DND-41 (cell line): Measurements from ENCODE around the gene EAPP.
"Not testable (repeated sequence)": the region's sequence is repeated elsewhere in the genome, so short reads cannot be mapped to it uniquely, and the experiment has no call there.

ENCODE experiments used
- ATAC-seq: fragments of 200-7000 bp; cut with Tn5 transposase; 3 replicates; pipeline ENCODE4 v1.9.1; 2021; ENCODE audit warnings: low read depth; ENCODE audit not compliant: insufficient read depth
- DNase-seq: peaks from one replicate; pipeline ENCODE4 v3.0.0-alpha.2; 2020
- H2AFZ ChIP-seq: 2 replicates; pipeline ENCODE4 v1.6.0; 2012; ENCODE audit warnings: low read depth, low read length
- H3K27ac ChIP-seq: 2 replicates; pipeline ENCODE4 v1.5.1; 2012; ENCODE audit warnings: low read length, inconsistent platforms
- H3K27me3 ChIP-seq: fragments of 200-600 bp; sonication (generic); 2 replicates; pipeline ENCODE4 v1.6.0; 2012; ENCODE audit warnings: low read length, mild to moderate bottlenecking, inconsistent platforms; ENCODE audit not compliant: insufficient read depth, poor library complexity
- H3K36me3 ChIP-seq: 2 replicates; pipeline ENCODE4 v1.5.1; 2012; ENCODE audit warnings: low read length, inconsistent platforms; ENCODE audit not compliant: insufficient read depth
- H3K4me1 ChIP-seq: 2 replicates; pipeline ENCODE4 v1.5.1; 2012; ENCODE audit warnings: mild to moderate bottlenecking, low read length; ENCODE audit not compliant: insufficient read depth
- H3K4me2 ChIP-seq: 2 replicates; pipeline ENCODE4 v1.6.0; 2012; ENCODE audit warnings: mild to moderate bottlenecking, moderate library complexity, low read length, inconsistent platforms; ENCODE audit not compliant: insufficient read depth
- H3K4me3 ChIP-seq, 2 experiments: fragments of 200-600 bp in 1 of 2; shearing (Covaris generic) in 1 of 2; 2 replicates each; pipeline ENCODE4 v1.5.1; 2012 to 2016; ENCODE audit warnings: inconsistent platforms in 2 of 2, low read length in 2 of 2, mild to moderate bottlenecking in 2 of 2, low read depth in 1 of 2, moderate library complexity in 1 of 2
- H3K79me2 ChIP-seq: 2 replicates; pipeline ENCODE4 v1.6.0; 2012; ENCODE audit warnings: low read length, inconsistent platforms; ENCODE audit not compliant: insufficient read depth
- H3K9ac ChIP-seq: 2 replicates; pipeline ENCODE4 v1.6.0; 2012; ENCODE audit warnings: low read depth, mild to moderate bottlenecking, inconsistent platforms, low read length, moderate library complexity
- H3K9me3 ChIP-seq: 2 replicates; pipeline ENCODE4 v1.5.1; 2012; ENCODE audit warnings: low read length, moderate library complexity, mild to moderate bottlenecking, inconsistent platforms; ENCODE audit not compliant: insufficient read depth, severe bottlenecking
- H4K20me1 ChIP-seq: 2 replicates; pipeline ENCODE4 v1.6.0; 2012; ENCODE audit warnings: low read length; ENCODE audit not compliant: insufficient read depth
- CTCF ChIP-seq: IDR thresholded peaks from 2 replicates; pipeline ENCODE4 v1.5.1; 2012; ENCODE audit warnings: borderline replicate concordance, low read length, moderate library complexity, mild to moderate bottlenecking; ENCODE audit not compliant: poor library complexity, severe bottlenecking; ENCODE audit errors: extremely low read depth
- EZH2 ChIP-seq: IDR thresholded peaks from 3 replicates; pipeline ENCODE4 v1.6.1; 2012; ENCODE audit warnings: borderline replicate concordance, low read depth, mild to moderate bottlenecking, moderate library complexity, low read length, inconsistent platforms; ENCODE audit not compliant: severe bottlenecking

Gene EAPP

GRCh38 chr14:34540181-34541059 lies 919 bp upstream of the EAPP start:
- peak overlapping the region; percentile 67 to 72; a peak in 3 of 4 replicates for H3K4me3 ChIP-seq
- H2AFZ ChIP-seq: peak overlapping the region; percentile 71
- H3K79me2 ChIP-seq: peaks cover 41% of the 10 kb centered on the region
- H3K4me1 ChIP-seq: peaks cover 30% of the 10 kb centered on the region
- peak overlapping the region; percentile 77 for H3K9ac ChIP-seq
- H3K36me3 ChIP-seq: peaks cover 20% of the 10 kb centered on the region
- not testable (repeated sequence) for H3K9me3 ChIP-seq, DNase-seq, H3K27me3 ChIP-seq, H4K20me1 ChIP-seq, ATAC-seq
- H3K4me2 ChIP-seq: peak overlapping the region; percentile 80
- peak overlapping the region; percentile 73 for H3K27ac ChIP-seq

GRCh38 chr14:34538871-34539406 lies 562 bp downstream of the EAPP start:
- peaks cover 30% of the 10 kb centered on the region for H3K4me1 ChIP-seq

GRCh38 chr14:34538096-34538495 lies 1.4 kb downstream of the EAPP start:
- H3K79me2 ChIP-seq: peaks cover 41% of the 10 kb centered on the region
- H4K20me1 ChIP-seq, H3K27me3 ChIP-seq, H2AFZ ChIP-seq, DNase-seq, H3K27ac ChIP-seq, H3K9me3 ChIP-seq, ATAC-seq: not testable (repeated sequence)
- peak overlapping the region; percentile 80 for H3K4me2 ChIP-seq
- H3K9ac ChIP-seq: peak overlapping the region; percentile 77
- H3K4me1 ChIP-seq: peaks cover 30% of the 10 kb centered on the region
- peaks cover 36% of the 10 kb centered on the region for H3K36me3 ChIP-seq
- peak overlapping the region in 1 of 2 experiments; percentile 67; a peak in 2 of 4 replicates for H3K4me3 ChIP-seq

More at GRCh38 chr14:34538871-34539406, 562 bp downstream of the EAPP start:
- H4K20me1 ChIP-seq: peaks cover 4% of the 10 kb centered on the region; the same call in 1 of the 2 replicates
- H3K27ac ChIP-seq: peak overlapping the region; percentile 73
- DNase-seq: no peak
- peaks cover 41% of the 10 kb centered on the region for H3K79me2 ChIP-seq
- peak overlapping the region; percentile 80 for H3K4me2 ChIP-seq
- peaks cover 28% of the 10 kb centered on the region for H3K36me3 ChIP-seq
- H2AFZ ChIP-seq: peak overlapping the region; percentile 86
- peak overlapping the region; percentile 77 for H3K9ac ChIP-seq
- no peaks in the 10 kb centered on the region for H3K9me3 ChIP-seq
- TF ChIP-seq EZH2: no peak
- TF ChIP-seq CTCF: no peak
- no peaks in the 10 kb centered on the region for H3K27me3 ChIP-seq
- no peak for ATAC-seq
- H3K4me3 ChIP-seq: peak overlapping the region; percentile 67 to 72

GRCh38 chr14:34537677-34538009 lies 1.9 kb downstream of the EAPP start:
- no peak overlapping the region for H2AFZ ChIP-seq
- no peak for ATAC-seq
- H3K9ac ChIP-seq: 0 out of 2 replicates have a peak overlapping the region, but pooled peaks have one; percentile 77
- no peaks in the 10 kb centered on the region for H3K27me3 ChIP-seq
- peaks cover 30% of the 10 kb centered on the region for H3K4me1 ChIP-seq
- no peak for DNase-seq
- H3K4me2 ChIP-seq: peak overlapping the region; percentile 80; the same call in 1 of the 2 replicates
- peaks cover 41% of the 10 kb centered on the region for H3K36me3 ChIP-seq
- H4K20me1 ChIP-seq: peaks cover 4% of the 10 kb centered on the region; the same call in 1 of the 2 replicates
- peak overlapping the region in 1 of 2 experiments; percentile 1; a peak in 1 of 4 replicates for H3K4me3 ChIP-seq
- no peaks in the 10 kb centered on the region for H3K9me3 ChIP-seq
- TF ChIP-seq CTCF: no peak
- TF ChIP-seq EZH2: no peak
- H3K79me2 ChIP-seq: peaks cover 41% of the 10 kb centered on the region
- no peak overlapping the region for H3K27ac ChIP-seq
